Measurements from ENCODE around the gene POC1A.

Gene POC1A

GRCh38 chr3:52132041-52132440 lies 22.2 kb downstream of the POC1A start:
- no peak for DNase-seq

- peak in 19 of 58 donors; percentile 13 to 52 (median 35) for DNase-seq
Observed at GRCh38 chr3:52130966-52131622, 23.1 kb downstream of the POC1A start.

- peak in 1 of 58 donors; percentile 15 for DNase-seq
Observed at GRCh38 chr3:52128118-52128683, 26.0 kb downstream of the POC1A start.

GRCh38 chr3:52126500-52126899 lies 27.7 kb downstream of the POC1A start:
- no peak for DNase-seq

GRCh38 chr3:52126036-52126435 lies 28.2 kb downstream of the POC1A start:
- DNase-seq: no peak

GRCh38 chr3:52124766-52125165 lies 29.5 kb downstream of the POC1A start:
- DNase-seq: no peak

- no peak for DNase-seq
Observed at GRCh38 chr3:52124126-52124525, 30.1 kb downstream of the POC1A start.

- DNase-seq: peak in 53 of 58 donors; percentile 25 to 83 (median 63)
Observed at GRCh38 chr3:52123106-52123725, 31.0 kb downstream of the POC1A start.

- no peak for DNase-seq
Observed at GRCh38 chr3:52122491-52122890, 31.7 kb downstream of the POC1A start.

- peak in 1 of 58 donors; percentile 34 for DNase-seq
Observed at GRCh38 chr3:52121813-52122212, 32.4 kb downstream of the POC1A start.

- peak in 15 of 58 donors; percentile 14 to 53 (median 22) for DNase-seq
Observed at GRCh38 chr3:52121464-52121805, 32.8 kb downstream of the POC1A start.

GRCh38 chr3:52120556-52121463 lies 33.4 kb downstream of the POC1A start:
- no peak for DNase-seq

- no peak for DNase-seq
Observed at GRCh38 chr3:52119826-52120225, 34.4 kb downstream of the POC1A start.

- DNase-seq: peak in 23 of 58 donors; percentile 13 to 79 (median 46)
Observed at GRCh38 chr3:52119099-52119498, 35.1 kb downstream of the POC1A start.

- peak in 8 of 58 donors; percentile 15 to 62 (median 40) for DNase-seq
Observed at GRCh38 chr3:52118156-52118875, 35.9 kb downstream of the POC1A start.

- DNase-seq: no peak
Observed at GRCh38 chr3:52117537-52117936, 36.7 kb downstream of the POC1A start.

- DNase-seq: no peak
Observed at GRCh38 chr3:52112056-52112455, 42.2 kb downstream of the POC1A start.

- no peak for DNase-seq
Observed at GRCh38 chr3:52110502-52110901, 43.7 kb downstream of the POC1A start.

GRCh38 chr3:52109611-52110301 lies 44.5 kb downstream of the POC1A start:
- peak in 1 of 58 donors; percentile 18 for DNase-seq

Data from anterior cingulate cortex (tissue), 58 donors.